PC-3 (cell line): ENCODE results near the gene ZNF239. TPM values are rescaled to one million over a fixed set of nuclear protein-coding genes. Genes with fewer than 3 reads are reported as not detected.
"Not testable (repeated sequence)": the region's sequence is repeated elsewhere in the genome, so short reads cannot be mapped to it uniquely, and the experiment has no call there.

Source experiments
- ATAC-seq: fragments of 200-7000 bp; cut with Tn5 transposase; 2 replicates; pipeline ENCODE4 v1.9.1; 2020; ENCODE audit warnings: mild to moderate bottlenecking, moderate library complexity
- BruUV-seq: library from RNA; stranded (reverse); fragments of 400-500 nt; replicated peaks from 2 replicates; lab custom pipeline; 2021; lab: Mats Ljungman, UMichigan
- CTCF ChIA-PET: fragments of 300-600 bp; sonication (Branson Sonifier 250); formaldehyde crosslinking; loops from one replicate; lab custom pipeline; 2022; ENCODE audit warnings: antibody characterized with exemption; lab: Charles Lee
- POLR2A ChIA-PET: fragments of 300-600 bp; sonication (Branson Sonifier 250); formaldehyde crosslinking; loops from one replicate; lab custom pipeline; 2022; ENCODE audit warnings: antibody characterized with exemption; ENCODE audit not compliant: unreplicated experiment; lab: Charles Lee
- DNase-seq: peaks from one replicate; pipeline ENCODE4 v3.0.0-alpha.2; 2015
- H2AFZ ChIP-seq: fragments of 300-600 bp; sonication (generic); 2 replicates; pipeline ENCODE4 v1.6.0; 2016; ENCODE audit warnings: antibody characterized with exemption, low read length
- H3F3A ChIP-seq: fragments of 300-600 bp; sonication (generic); one replicate; pipeline ENCODE4 v1.6.0; 2017; ENCODE audit warnings: antibody characterized with exemption, low read length, control low read depth, mild to moderate bottlenecking; ENCODE audit not compliant: unreplicated experiment
- H3K27ac ChIP-seq: fragments of 300-600 bp; sonication (generic); 2 replicates; pipeline ENCODE4 v1.5.1; 2016; ENCODE audit warnings: mild to moderate bottlenecking, low read length
- H3K27me3 ChIP-seq: fragments of 300-600 bp; sonication (generic); 2 replicates; pipeline ENCODE4 v1.6.1; 2016; ENCODE audit warnings: low read length, mixed read lengths
- H3K36me3 ChIP-seq: fragments of 300-600 bp; sonication (generic); 2 replicates; pipeline ENCODE4 v1.6.1; 2016; ENCODE audit warnings: low read depth, mixed run types, low read length, mixed read lengths
- H3K4me1 ChIP-seq: fragments of 300-600 bp; sonication (generic); 2 replicates; pipeline ENCODE4 v1.5.1; 2016; ENCODE audit warnings: low read length; ENCODE audit not compliant: insufficient read depth
- H3K4me2 ChIP-seq: fragments of 300-600 bp; sonication (generic); 2 replicates; pipeline ENCODE4 v1.6.0; 2016; ENCODE audit warnings: low read length
- H3K4me3 ChIP-seq: fragments of 300-600 bp; sonication (generic); 2 replicates; pipeline ENCODE4 v1.5.1; 2016; ENCODE audit warnings: mild to moderate bottlenecking, low read length, mixed read lengths
- H3K79me2 ChIP-seq: fragments of 300-600 bp; sonication (generic); 2 replicates; pipeline ENCODE4 v1.6.1; 2017; ENCODE audit warnings: low read length, mixed read lengths
- H3K9ac ChIP-seq: fragments of 300-600 bp; sonication (generic); 2 replicates; pipeline ENCODE4 v1.6.0; 2016; ENCODE audit warnings: mild to moderate bottlenecking, low read length
- H3K9me2 ChIP-seq: fragments of 300-600 bp; sonication (generic); replicated peaks from 2 replicates; pipeline ENCODE4 v1.6.1; 2016; ENCODE audit warnings: mixed run types, low read length, mixed read lengths
- H3K9me3 ChIP-seq: fragments of 300-600 bp; sonication (generic); 2 replicates; pipeline ENCODE4 v1.6.1; 2016; ENCODE audit warnings: low read length, mixed read lengths
- H4K20me1 ChIP-seq: fragments of 300-600 bp; sonication (generic); 2 replicates; pipeline ENCODE4 v1.6.1; 2016; ENCODE audit warnings: low read length, mixed read lengths
- CTCF ChIP-seq: fragments of 300-600 bp; sonication (generic); conservative IDR thresholded peaks from 2 replicates; pipeline ENCODE4 v1.5.1; 2017; ENCODE audit warnings: antibody characterized with exemption, low read depth, mild to moderate bottlenecking, low read length
- EZH2 ChIP-seq: fragments of 300-600 bp; sonication (generic); IDR thresholded peaks from one replicate; pipeline ENCODE4 v1.6.1; 2017; ENCODE audit warnings: antibody characterized with exemption, mild to moderate bottlenecking, low read length; ENCODE audit not compliant: unreplicated experiment
- EZH2phosphoT487 ChIP-seq: fragments of 300-600 bp; sonication (generic); IDR thresholded peaks from 2 replicates; pipeline ENCODE4 v1.6.1; 2018; ENCODE audit warnings: mild to moderate bottlenecking, antibody characterized with exemption, low read length, borderline replicate concordance
- intact Hi-C: fragments of 100-400 bp; cut with micrococcal nuclease; formaldehyde crosslinking; loops from 2 replicates; pipeline ENCODE4 v1.9.0; 2023
- total RNA-seq: library from RNA; depleted of rRNA; stranded (reverse); fragments of >200 nt; gene quantifications from 2 replicates; pipeline ENCODE4 v1.2.3, GENCODE V29; 2014

The ZNF239 gene
- total RNA-seq, 1 experiment from 2014 or later, result 9.7 TPM

GRCh38 chr10:43605850-43606322 lies 31.5 kb upstream of the ZNF239 start:
- H3K4me1 ChIP-seq, result peaks cover 9% of the 10 kb centered on the region
- H4K20me1 ChIP-seq, result no peaks in the 10 kb centered on the region
- no peaks in the 10 kb centered on the region for H3F3A ChIP-seq
- H3K27me3 ChIP-seq, result no peaks in the 10 kb centered on the region
- intact Hi-C loops, result loop anchor here (1.0 kb wide), 1 partner anchor 32 kb away; the partner anchor contains the start of gene ZNF239
- H3K9me3 ChIP-seq, result 0 out of 2 replicates have a peak, but pooled peaks cover 2% of the 10 kb centered on the region
- no peak for DNase-seq
- CTCF ChIA-PET, result no interaction called here
- peaks cover 8% of the 10 kb centered on the region; the same call in 1 of the 2 replicates for H3K36me3 ChIP-seq
- H3K4me3 ChIP-seq, result peak overlapping the region; percentile 77
- no peaks in the 10 kb centered on the region for H3K79me2 ChIP-seq
- H3K9ac ChIP-seq, result peak overlapping the region; percentile 85; the same call in 1 of the 2 replicates
- ATAC-seq, result peak; percentile 63
- POLR2A ChIA-PET, result no interaction called here
- H3K27ac ChIP-seq, result no peak overlapping the region
- H3K9me2 ChIP-seq, result no peaks in the 10 kb centered on the region
- BruUV-seq, result no TSS peak
- H2AFZ ChIP-seq, result peak overlapping the region; percentile 88
- H3K4me2 ChIP-seq, result peak overlapping the region; percentile 92
- TF ChIP-seq EZH2phosphoT487 (no peak), EZH2 (no peak), CTCF (peak; percentile 35)

- not testable (repeated sequence) for BruUV-seq, H3K9me3 ChIP-seq
These were observed 27.2 kb upstream of the ZNF239 start for GRCh38 chr10:43601576-43601975.

GRCh38 chr10:43599333-43599732 lies 24.9 kb upstream of the ZNF239 start:
- CTCF ChIA-PET, result no interaction called here

More at GRCh38 chr10:43601576-43601975, 27.2 kb upstream of the ZNF239 start:
- intact Hi-C loops, H3K27ac ChIP-seq, H3K36me3 ChIP-seq, CTCF ChIA-PET, H3F3A ChIP-seq, H2AFZ ChIP-seq, H3K4me3 ChIP-seq, DNase-seq, POLR2A ChIA-PET, H3K79me2 ChIP-seq, H3K9ac ChIP-seq, ATAC-seq, H4K20me1 ChIP-seq, H3K4me1 ChIP-seq, H3K4me2 ChIP-seq, H3K27me3 ChIP-seq, H3K9me2 ChIP-seq: not testable (repeated sequence)

More at GRCh38 chr10:43599333-43599732, 24.9 kb upstream of the ZNF239 start:
- no peaks in the 10 kb centered on the region for H4K20me1 ChIP-seq
- no peak for DNase-seq
- no peaks in the 10 kb centered on the region for H3F3A ChIP-seq
- no peaks in the 10 kb centered on the region for H3K27me3 ChIP-seq
- H3K4me2 ChIP-seq, result no peak overlapping the region
- no TSS peak for BruUV-seq
- H2AFZ ChIP-seq, result no peak overlapping the region
- H3K27ac ChIP-seq, result no peak overlapping the region
- H3K4me3 ChIP-seq, result no peak overlapping the region
- TF ChIP-seq EZH2phosphoT487 (no peak), CTCF (no peak), EZH2 (no peak)
- no peaks in the 10 kb centered on the region for H3K4me1 ChIP-seq
- no peaks in the 10 kb centered on the region for H3K79me2 ChIP-seq
- ATAC-seq, result no peak
- intact Hi-C loops, result no loop called here
- POLR2A ChIA-PET, result no interaction called here
- no peak overlapping the region for H3K9ac ChIP-seq
- no peaks in the 10 kb centered on the region for H3K36me3 ChIP-seq
- 0 out of 2 replicates have a peak, but pooled peaks cover 4% of the 10 kb centered on the region for H3K9me3 ChIP-seq
- H3K9me2 ChIP-seq, result no peaks in the 10 kb centered on the region
